ENCODE data around the gene XXYLT1. TPM values are rescaled to one million over a fixed set of nuclear protein-coding genes. Genes with fewer than 3 reads are reported as not detected.

Gene XXYLT1
- total RNA-seq, 1 experiment from 2014 or later: 10.9 TPM

- POLR2A ChIA-PET: no interaction called here
These were observed 115.3 kb downstream of the XXYLT1 start for GRCh38 chr3:195155570-195156241.

More at GRCh38 chr3:195155570-195156241, 115.3 kb downstream of the XXYLT1 start:
- H4K20me1 ChIP-seq (ENCODE audit: insufficient read depth): no peaks in the 10 kb centered on the region
- no peaks in the 10 kb centered on the region for H3K36me3 ChIP-seq (ENCODE audit: control insufficient read depth in 1 of 2, insufficient read depth in 2 of 2, low read length in 2 of 2)
- H3K4me3 ChIP-seq (replicated peaks in 1 of 2; ENCODE audit: low read depth in 1 of 2, low read length in 2 of 2): no peak overlapping the region
- ChIA-PET CTCF (no interaction called here), RAD21 (ENCODE audit: low non-redundant PET in 1 of 2, low total read pairs in 2 of 2, uncharacterized antibody in 2 of 2, unreplicated experiment in 2 of 2) (no interaction called here)
- H2AFZ ChIP-seq (ENCODE audit: low read depth, low read length, poor library complexity, severe bottlenecking): no peak overlapping the region
- H3K9me3 ChIP-seq (ENCODE audit: control insufficient read depth in 1 of 2, insufficient read depth in 1 of 2, low read depth in 1 of 2, low read length in 2 of 2): no peaks in the 10 kb centered on the region
- BruUV-seq (replicated peaks): no TSS peak
- no peaks in the 10 kb centered on the region for H3K79me2 ChIP-seq (ENCODE audit: insufficient read depth, low read length)
- H3K27ac ChIP-seq (ENCODE audit: low read depth, low read length): no peak overlapping the region
- H3K9ac ChIP-seq (ENCODE audit: low read length): no peak overlapping the region
- TF ChIP-seq SIN3A (IDR thresholded peaks at IDR 0.05; ENCODE audit: low read depth) (no peak), YY1 (IDR thresholded peaks at IDR 0.05; ENCODE audit: extremely low read depth, insufficient replicate concordance, low read depth, low read length) (no peak), POLR2A (IDR thresholded peaks at IDR 0.05; ENCODE audit: borderline replicate concordance, extremely low read depth, insufficient read depth, insufficient read length) (no peak), MAX (IDR thresholded peaks at IDR 0.05) (no peak), JUND (IDR thresholded peaks at IDR 0.05) (no peak), REST (IDR thresholded peaks at IDR 0.05; ENCODE audit: low read depth) (no peak), ZNF274 (IDR thresholded peaks at IDR 0.05; ENCODE audit: low read depth, low read length) (no peak), CTCF (IDR thresholded peaks at IDR 0.05 in 2 of 3, conservative IDR thresholded peaks at IDR 0.05 in 1 of 3; ENCODE audit: borderline replicate concordance in 1 of 3, insufficient read depth in 1 of 3, low read depth in 2 of 3, low read length in 2 of 3) (no peak), CBX3 (IDR thresholded peaks at IDR 0.05; ENCODE audit: low read depth) (no peak)
- ATAC-seq: no peak
- no peaks in the 10 kb centered on the region for H3K27me3 ChIP-seq (ENCODE audit: insufficient read depth, low read length)
- intact Hi-C loops (cut with micrococcal nuclease): no loop called here
- H3K9me2 ChIP-seq (ENCODE audit: insufficient read depth): no peaks in the 10 kb centered on the region
- peaks cover 7 to 17% of the 10 kb centered on the region in 2 experiments for H3K4me1 ChIP-seq (ENCODE audit: control insufficient read depth in 1 of 2, insufficient read depth in 2 of 2, low read length in 2 of 2)
- no peak for DNase-seq (ENCODE audit: low read depth, low spot score)
- no peak overlapping the region for H3K4me2 ChIP-seq (ENCODE audit: low read length)

All from HCT116 (cell line).